Adrenal gland (tissue), 12 donors: ENCODE data around the gene PLEKHG7. TPM values are rescaled to one million over a fixed set of nuclear protein-coding genes. Genes with fewer than 3 reads are reported as not detected.

Experiments used
- DNase-seq, 7 donors: peaks; one replicate each; pipeline ENCODE4 v3.0.0-alpha.2; 2019 to 2020
- H3K27ac ChIP-seq, 5 donors: fragments of 200-600 bp; sonication (generic) in 4 of 5; 1 replicate in 3 of 5; 2 replicates in 2 of 5; pipeline versions ENCODE4 v1.5.1 to v1.8.0; 2016 to 2020; ENCODE audit warnings: mild to moderate bottlenecking in 1 of 5
- H3K27me3 ChIP-seq: fragments of 200-600 bp; 2 replicates; pipeline ENCODE4 v1.8.0; 2021
- H3K36me3 ChIP-seq, 2 donors: fragments of 200-600 bp; replicated peaks in 1 of 2; 1 replicate in 1 of 2; 2 replicates in 1 of 2; pipeline versions ENCODE4 v1.5.1 to v1.8.0; 2018 to 2022
- H3K4me1 ChIP-seq, 2 donors: fragments of 200-600 bp; replicated peaks in 1 of 2; 1 replicate in 1 of 2; 2 replicates in 1 of 2; pipeline versions ENCODE4 v1.5.1 to v1.8.0; 2018 to 2021
- H3K4me3 ChIP-seq, 4 donors: fragments of 200-600 bp; sonication (generic) in 3 of 4; one replicate each; pipeline ENCODE4 v1.5.1; 2016 to 2018
- H3K9me3 ChIP-seq, 3 donors: fragments of 200-600 bp; sonication (generic) in 1 of 3; replicated peaks in 1 of 3; 1 replicate in 2 of 3; 2 replicates in 1 of 3; pipeline versions ENCODE4 v1.5.1 to v1.8.0; 2016 to 2021
- POLR2A ChIP-seq, 2 donors: fragments of 450-650 bp; IDR thresholded peaks; one replicate each; pipeline ENCODE4 v1.6.1; 2017; ENCODE audit warnings: antibody characterized with exemption in 2 of 2, mild to moderate bottlenecking in 2 of 2, moderate library complexity in 1 of 2
- WGBS, 4 donors: extraction: QIAGEN DNeasy Blood & Tissue Kit in 2 of 4; methylation state at CpG; one replicate each; pipeline versions ENCODE4 v1.1.5 to v1.1.7; 2013 to 2017; 5-methylcytosine and 5-hydroxymethylcytosine counted together
- intact Hi-C, 2 donors: fragments of 100-400 bp; cut with DNase I; formaldehyde crosslinking; loops; one replicate each; pipeline versions ENCODE4 v1.14.1 to v1.15.0; 2022 to 2023
- polyA plus RNA-seq, 3 donors: library from polyadenylated mRNA; stranded (reverse); fragments of 200-250 nt in 2 of 3; fragments of 350-450 nt in 1 of 3; fragmentation: Illumina TruSeq in 1 of 3; extraction: RNeasy Lipid Tissue Mini Kit (QIAGEN cat#74804) in 1 of 3; gene quantifications; one replicate each; pipeline ENCODE4 v1.2.3, GENCODE V29; 2013 to 2014
- total RNA-seq, 9 donors: library from RNA; depleted of rRNA in 4 of 9; stranded (reverse); fragments of >200 nt in 4 of 9; fragments of 120-200 nt in 1 of 9; fragmentation: NEBNext Ultra II Directional in 1 of 9; extraction: Animal tissue kit (Norgen Biotek cat#: 25700) in 1 of 9; gene quantifications; one replicate each; pipeline versions ENCODE4 v1.1.0 to v1.2.4, GENCODE V29; 2013 to 2023
- TF ChIP-seq, protein P1 (sequence below), 6 experiments: fragments of 450-650 bp in 4 of 6; fragments of 200-600 bp in 2 of 6; sonication (generic) in 1 of 6; IDR thresholded peaks; 1 replicate in 5 of 6; 2 replicates in 1 of 6; pipeline versions ENCODE4 v1.5.1 to v1.8.0; 2016 to 2021; ENCODE audit warnings: antibody characterized with exemption in 6 of 6, mild to moderate bottlenecking in 2 of 6, moderate library complexity in 1 of 6
- donor health status: healthy with polysubstance abuse.
- donor health status: Bipolar disorder and iron deficiency.
- donor health status: DM: yes; HTN: yes; CAD: no.
- donor health status: DM: no; HTN: no; CAD: no.
- donor health status: DM: no; HTN: no; CAD: no.
- donor health status: DM: yes; HTN: yes; CAD: no.

The PLEKHG7 gene
- total and polyA plus RNA-seq, 12 donors: not detected

DNA sequence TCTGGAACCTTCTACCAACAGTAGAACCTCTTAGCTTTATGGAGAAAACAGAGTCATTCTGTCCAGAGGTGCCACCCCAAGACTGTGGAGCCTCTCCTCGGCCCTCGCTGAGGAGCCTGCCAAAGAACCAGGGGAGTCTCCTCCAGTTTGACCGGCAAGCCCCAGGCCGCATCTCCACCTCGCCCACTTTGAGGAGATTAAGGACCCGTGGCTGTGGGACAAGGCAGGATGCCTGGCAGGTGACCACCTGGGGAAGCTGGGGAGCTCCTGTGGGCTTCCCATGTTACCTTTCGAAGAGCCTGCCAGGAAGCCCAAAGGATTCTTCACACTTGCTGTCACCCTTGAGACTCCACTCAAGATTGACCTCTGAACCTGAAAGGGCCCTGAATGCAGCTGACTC, 3.8 kb downstream of the PLEKHG7 start:
- intact Hi-C loops: no loop called here
- Histone ChIP-seq H3K9me3 (no peaks in the 10 kb centered on the region), H3K27me3 (no peaks in the 10 kb centered on the region), H3K27ac (no peak overlapping the region), H3K4me1 (no peaks in the 10 kb centered on the region), H3K36me3 (no peaks in the 10 kb centered on the region), H3K4me3 (no peak overlapping the region)
- TF ChIP-seq, protein P1, sequence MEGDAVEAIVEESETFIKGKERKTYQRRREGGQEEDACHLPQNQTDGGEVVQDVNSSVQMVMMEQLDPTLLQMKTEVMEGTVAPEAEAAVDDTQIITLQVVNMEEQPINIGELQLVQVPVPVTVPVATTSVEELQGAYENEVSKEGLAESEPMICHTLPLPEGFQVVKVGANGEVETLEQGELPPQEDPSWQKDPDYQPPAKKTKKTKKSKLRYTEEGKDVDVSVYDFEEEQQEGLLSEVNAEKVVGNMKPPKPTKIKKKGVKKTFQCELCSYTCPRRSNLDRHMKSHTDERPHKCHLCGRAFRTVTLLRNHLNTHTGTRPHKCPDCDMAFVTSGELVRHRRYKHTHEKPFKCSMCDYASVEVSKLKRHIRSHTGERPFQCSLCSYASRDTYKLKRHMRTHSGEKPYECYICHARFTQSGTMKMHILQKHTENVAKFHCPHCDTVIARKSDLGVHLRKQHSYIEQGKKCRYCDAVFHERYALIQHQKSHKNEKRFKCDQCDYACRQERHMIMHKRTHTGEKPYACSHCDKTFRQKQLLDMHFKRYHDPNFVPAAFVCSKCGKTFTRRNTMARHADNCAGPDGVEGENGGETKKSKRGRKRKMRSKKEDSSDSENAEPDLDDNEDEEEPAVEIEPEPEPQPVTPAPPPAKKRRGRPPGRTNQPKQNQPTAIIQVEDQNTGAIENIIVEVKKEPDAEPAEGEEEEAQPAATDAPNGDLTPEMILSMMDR (IDR thresholded peaks at IDR 0.05): no peak
- no peak for TF ChIP-seq POLR2A (IDR thresholded peaks at IDR 0.05)
- WGBS, 4 donors: 94 to 98% (median 96%) methylated on average over 6 to 7 of the region's 7 CpGs
- DNase-seq: no peak

DNA sequence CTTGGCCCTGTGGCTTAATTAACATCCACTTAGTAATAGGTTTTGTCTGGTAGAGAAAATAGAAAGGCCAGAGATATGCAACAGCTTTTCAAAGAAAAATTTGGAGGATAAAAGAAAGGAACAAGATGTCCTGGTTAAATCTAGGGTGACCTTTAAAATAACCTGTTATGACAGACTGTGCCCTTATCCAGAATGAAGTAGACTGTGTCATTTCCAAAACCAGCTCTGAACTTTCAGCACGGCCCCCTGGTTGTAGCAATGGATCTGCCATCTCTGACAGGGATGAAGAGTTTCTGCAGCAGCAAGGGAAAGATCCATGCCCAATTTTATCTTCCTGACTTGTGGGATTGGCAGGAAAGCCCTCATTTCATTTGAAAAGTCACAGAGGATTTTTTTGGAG, 5.1 kb downstream of the PLEKHG7 start:
- WGBS, 4 donors: 50 to 76% (median 62%) methylated on average over 1 of the region's 1 CpG
- Histone ChIP-seq H3K9me3 (no peaks in the 10 kb centered on the region), H3K4me3 (no peak overlapping the region), H3K4me1 (no peaks in the 10 kb centered on the region), H3K36me3 (no peaks in the 10 kb centered on the region), H3K27ac (no peak overlapping the region), H3K27me3 (no peaks in the 10 kb centered on the region)
- intact Hi-C loops: no loop called here
- no peak for DNase-seq
- no peak for TF ChIP-seq POLR2A (IDR thresholded peaks at IDR 0.05)
- TF ChIP-seq, protein P1 (IDR thresholded peaks at IDR 0.05): no peak

DNA sequence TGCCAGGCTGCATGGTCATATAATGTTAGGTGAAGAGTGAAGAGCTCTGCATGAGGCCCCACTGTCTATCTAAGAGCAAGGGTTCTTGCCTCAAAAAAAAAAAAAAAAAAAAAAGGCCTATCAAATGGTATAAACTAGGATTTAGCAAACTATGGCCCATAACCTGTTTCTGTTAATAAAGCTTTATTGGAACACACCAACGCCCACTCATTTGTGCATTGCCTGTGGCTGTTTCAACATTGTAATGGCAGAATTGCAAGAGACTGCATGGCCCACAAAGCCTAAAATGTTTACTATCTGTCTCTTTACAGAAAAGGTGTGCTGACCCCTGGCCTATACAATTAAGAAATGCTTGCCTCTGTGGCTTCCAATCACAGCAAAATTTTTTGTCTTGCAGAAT, 12.8 kb downstream of the PLEKHG7 start:
- Histone ChIP-seq H3K36me3 (no peaks in the 10 kb centered on the region), H3K27ac (no peak overlapping the region), H3K4me3 (no peak overlapping the region), H3K9me3 (no peaks in the 10 kb centered on the region), H3K4me1 (peaks cover 8 to 14% of the 10 kb centered on the region in 2 donors), H3K27me3 (no peaks in the 10 kb centered on the region)
- TF ChIP-seq, protein P1 (IDR thresholded peaks at IDR 0.05): no peak
- TF ChIP-seq POLR2A (IDR thresholded peaks at IDR 0.05): no peak
- intact Hi-C loops: no loop called here
- 0 to 58% (median 47%) methylated on average over 1 of the region's 1 CpG for WGBS, 4 donors
- no peak for DNase-seq

DNA sequence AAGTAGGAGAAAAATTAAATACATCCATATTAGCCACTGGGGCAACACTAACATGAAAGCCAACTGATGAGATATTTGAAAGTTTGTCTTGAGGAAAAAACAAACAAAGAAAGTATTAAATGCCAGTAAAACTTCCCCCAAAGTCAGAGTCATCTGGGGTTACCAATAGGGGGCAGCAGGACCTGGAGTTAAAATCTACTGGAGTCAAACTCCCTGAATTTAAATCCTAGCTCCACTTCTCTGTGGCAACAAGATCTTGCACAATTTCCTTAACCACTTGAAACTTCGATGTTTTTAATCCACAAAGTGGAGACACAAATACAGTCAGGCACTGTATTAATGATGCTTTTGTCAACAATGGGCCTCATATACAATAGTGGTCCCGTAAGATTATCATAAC, 14.4 kb downstream of the PLEKHG7 start:
- Histone ChIP-seq H3K9me3 (no peaks in the 10 kb centered on the region), H3K4me3 (no peak overlapping the region), H3K27ac (no peak overlapping the region), H3K36me3 (no peaks in the 10 kb centered on the region), H3K27me3 (no peaks in the 10 kb centered on the region), H3K4me1 (peaks cover 8 to 14% of the 10 kb centered on the region in 2 donors)
- TF ChIP-seq POLR2A (IDR thresholded peaks at IDR 0.05): no peak
- TF ChIP-seq, protein P1 (IDR thresholded peaks at IDR 0.05): peak; percentile 25 to 42 (median 38)
- peak in 3 of 7 donors; percentile 27 to 43 (median 32) for DNase-seq
- 72 to 79% (median 76%) methylated on average over 2 of the region's 2 CpGs for WGBS, 4 donors
- intact Hi-C loops: no loop called here
